ENCODE data around the gene LDLRAD3.

DNA sequence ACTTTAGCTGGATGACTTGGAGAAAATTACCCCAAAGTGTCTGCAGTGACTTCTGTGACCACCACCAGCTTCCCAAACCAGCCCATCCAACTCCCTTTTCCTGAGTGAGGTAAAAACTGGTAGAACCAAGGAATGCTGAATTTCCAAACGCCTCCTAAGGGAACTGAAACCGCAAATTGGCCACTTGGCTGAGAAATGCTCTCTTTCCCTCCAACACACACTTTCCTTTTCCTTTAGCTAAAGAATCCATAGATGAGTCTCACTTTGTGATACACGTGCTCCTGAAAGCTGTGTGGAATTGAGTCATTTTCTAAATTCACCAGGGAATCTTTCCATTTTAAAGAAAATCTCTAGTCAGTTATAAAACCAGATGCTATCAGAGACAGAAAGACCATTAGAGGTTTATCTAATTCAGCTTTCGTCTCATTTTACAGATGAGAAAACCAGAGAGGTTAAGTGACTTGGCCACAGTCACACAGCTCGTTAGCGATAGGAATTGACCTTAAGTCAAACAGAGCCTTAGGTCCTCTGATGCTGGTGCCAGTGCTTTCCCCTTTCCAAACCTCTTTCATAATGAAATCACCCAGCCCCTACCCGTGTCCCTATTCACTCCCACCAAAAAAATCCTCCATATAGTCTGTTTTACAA, 208.2 kb downstream of the LDLRAD3 start:
- TF ChIP-seq, protein P1, sequence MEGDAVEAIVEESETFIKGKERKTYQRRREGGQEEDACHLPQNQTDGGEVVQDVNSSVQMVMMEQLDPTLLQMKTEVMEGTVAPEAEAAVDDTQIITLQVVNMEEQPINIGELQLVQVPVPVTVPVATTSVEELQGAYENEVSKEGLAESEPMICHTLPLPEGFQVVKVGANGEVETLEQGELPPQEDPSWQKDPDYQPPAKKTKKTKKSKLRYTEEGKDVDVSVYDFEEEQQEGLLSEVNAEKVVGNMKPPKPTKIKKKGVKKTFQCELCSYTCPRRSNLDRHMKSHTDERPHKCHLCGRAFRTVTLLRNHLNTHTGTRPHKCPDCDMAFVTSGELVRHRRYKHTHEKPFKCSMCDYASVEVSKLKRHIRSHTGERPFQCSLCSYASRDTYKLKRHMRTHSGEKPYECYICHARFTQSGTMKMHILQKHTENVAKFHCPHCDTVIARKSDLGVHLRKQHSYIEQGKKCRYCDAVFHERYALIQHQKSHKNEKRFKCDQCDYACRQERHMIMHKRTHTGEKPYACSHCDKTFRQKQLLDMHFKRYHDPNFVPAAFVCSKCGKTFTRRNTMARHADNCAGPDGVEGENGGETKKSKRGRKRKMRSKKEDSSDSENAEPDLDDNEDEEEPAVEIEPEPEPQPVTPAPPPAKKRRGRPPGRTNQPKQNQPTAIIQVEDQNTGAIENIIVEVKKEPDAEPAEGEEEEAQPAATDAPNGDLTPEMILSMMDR (IDR thresholded peaks at IDR 0.05), result no peak
- TF ChIP-seq POLR2A (IDR thresholded peaks at IDR 0.05), result no peak

Measured in prostate gland (tissue), 2 donors.